SIG-M5 treated with dmso at 0.1 percent for 504 hours (cell line): ENCODE results near the gene DIO3.
A peak's percentile ranks its signal among the peaks of the same experiment; 100 is the strongest.

ENCODE experiments used
- DNase-seq: peaks from one replicate; lab custom pipeline; 2025; ENCODE audit not compliant: unreplicated experiment; lab: John Stamatoyannopoulos, UW

Gene DIO3

GRCh38 chr14:101579372-101580080 lies 18.2 kb downstream of the DIO3 start:
- DNase-seq, result no peak

GRCh38 chr14:101581806-101582205 lies 20.5 kb downstream of the DIO3 start:
- no peak for DNase-seq

- DNase-seq, result no peak
These were observed 21.0 kb downstream of the DIO3 start for GRCh38 chr14:101582294-101582693.

- no peak for DNase-seq
These were observed 21.9 kb downstream of the DIO3 start for GRCh38 chr14:101583006-101583714.

- no peak for DNase-seq
These were observed 22.4 kb downstream of the DIO3 start for GRCh38 chr14:101583715-101584054.

GRCh38 chr14:101584055-101584859 lies 23.0 kb downstream of the DIO3 start:
- DNase-seq, result peak; percentile 10

GRCh38 chr14:101585211-101585610 lies 23.9 kb downstream of the DIO3 start:
- DNase-seq, result no peak

GRCh38 chr14:101586531-101587430 lies 25.5 kb downstream of the DIO3 start:
- no peak for DNase-seq

- DNase-seq, result no peak
These were observed 26.2 kb downstream of the DIO3 start for GRCh38 chr14:101587441-101587911.

GRCh38 chr14:101588286-101588975 lies 27.1 kb downstream of the DIO3 start:
- no peak for DNase-seq

GRCh38 chr14:101588990-101589389 lies 27.7 kb downstream of the DIO3 start:
- no peak for DNase-seq

- DNase-seq, result no peak
These were observed 28.3 kb downstream of the DIO3 start for GRCh38 chr14:101589486-101590015.

- DNase-seq, result no peak
These were observed 28.8 kb downstream of the DIO3 start for GRCh38 chr14:101590062-101590461.

- DNase-seq, result no peak
These were observed 29.3 kb downstream of the DIO3 start for GRCh38 chr14:101590616-101591015.

- DNase-seq, result no peak
These were observed 29.8 kb downstream of the DIO3 start for GRCh38 chr14:101591121-101591520.

- no peak for DNase-seq
These were observed 30.3 kb downstream of the DIO3 start for GRCh38 chr14:101591582-101591981.

- DNase-seq, result no peak
These were observed 32.3 kb downstream of the DIO3 start for GRCh38 chr14:101593411-101594238.

- DNase-seq, result no peak
These were observed 33.3 kb downstream of the DIO3 start for GRCh38 chr14:101594511-101595148.

- no peak for DNase-seq
These were observed 34.1 kb downstream of the DIO3 start for GRCh38 chr14:101595349-101595748.
